HG03354 (cell line): ENCODE data around the gene TMEM158.

Source experiments
- ATAC-seq: cut with Tn5 transposase; IDR thresholded peaks from one replicate; pipeline ENCODE4 v1.9.1; 2021; ENCODE audit warnings: mild to moderate bottlenecking; ENCODE audit not compliant: unreplicated experiment, poor library complexity, severe bottlenecking

The TMEM158 gene

DNA sequence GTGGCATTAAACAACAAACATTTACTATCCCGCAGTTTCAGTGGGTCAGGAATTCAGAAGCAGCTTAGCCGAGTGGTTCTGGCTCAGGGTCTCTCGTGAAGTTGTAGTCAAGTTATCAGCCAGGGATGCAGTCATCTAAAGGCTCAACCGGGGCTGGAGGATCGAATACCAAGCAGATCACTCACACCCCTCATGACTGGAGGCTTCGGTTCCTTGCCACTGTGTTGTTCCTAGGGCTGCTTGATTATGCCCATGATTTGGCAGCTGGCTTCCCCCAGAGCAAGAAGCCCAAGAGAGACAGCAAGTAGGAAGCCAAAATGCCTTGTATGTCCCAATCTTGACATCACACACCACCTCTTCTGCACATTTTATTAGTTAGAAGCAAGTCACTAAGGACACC, 46.0 kb downstream of the TMEM158 start:
- no peak for ATAC-seq

- ATAC-seq = no peak
Observed at GRCh38 chr3:45179163-45179562, 46.9 kb downstream of the TMEM158 start.

GRCh38 chr3:45178183-45179023, 47.7 kb downstream of the TMEM158 start:
- ATAC-seq = no peak

DNA sequence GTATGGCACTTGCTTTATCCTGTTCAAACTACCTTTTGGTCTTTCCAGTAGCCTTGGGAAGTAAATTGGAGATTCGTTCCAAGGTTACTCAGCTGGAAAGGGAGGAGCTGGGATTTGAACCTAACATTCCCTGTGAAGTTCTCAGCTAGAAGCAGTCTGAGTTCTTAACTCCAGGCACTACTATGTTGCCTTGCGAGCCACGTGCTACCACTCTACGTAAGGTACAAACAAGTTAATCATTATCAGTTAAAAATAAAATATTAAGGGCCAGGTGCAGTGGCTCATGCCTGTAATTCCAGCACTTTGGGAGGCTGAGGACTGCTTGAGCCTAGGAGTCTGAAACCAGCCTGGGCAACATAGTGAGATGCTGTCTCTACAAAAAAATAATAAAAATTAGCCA, 49.2 kb downstream of the TMEM158 start:
- ATAC-seq = no peak
